Neutrophil (primary cell): ENCODE measurements around the gene STAT6.
"Not testable (repeated sequence)": the region's sequence is repeated elsewhere in the genome, so short reads cannot be mapped to it uniquely, and the experiment has no call there.

Experiments
- H3K27ac ChIP-seq: fragments of 200-600 bp; sonication (generic); 2 replicates; pipeline ENCODE4 v1.5.1; 2016; ENCODE audit warnings: mild to moderate bottlenecking, moderate library complexity
- H3K27me3 ChIP-seq: fragments of 200-600 bp; sonication (generic); 2 replicates; pipeline ENCODE4 v1.6.0; 2016; ENCODE audit warnings: mild to moderate bottlenecking
- H3K36me3 ChIP-seq: fragments of 200-600 bp; sonication (generic); 2 replicates; pipeline ENCODE4 v1.5.1; 2017
- H3K4me1 ChIP-seq, 2 experiments: fragments of 200-600 bp in 1 of 2; sonication (generic) in 1 of 2; 1 replicate in 1 of 2; 2 replicates in 1 of 2; pipeline versions ENCODE4 v1.5.1 to v1.6.1; 2013 to 2016; ENCODE audit warnings: low read depth in 1 of 2, low read length in 1 of 2, mild to moderate bottlenecking in 1 of 2, moderate library complexity in 1 of 2; ENCODE audit not compliant: control insufficient read depth in 1 of 2, insufficient read depth in 1 of 2
- H3K4me3 ChIP-seq, 2 experiments: fragments of 200-600 bp in 1 of 2; sonication (generic) in 1 of 2; 1 replicate in 1 of 2; 2 replicates in 1 of 2; pipeline ENCODE4 v1.5.1; 2013 to 2016; ENCODE audit warnings: low read depth in 1 of 2, low read length in 1 of 2, mild to moderate bottlenecking in 1 of 2, moderate library complexity in 1 of 2
- H3K9me3 ChIP-seq: fragments of 200-600 bp; sonication (generic); 2 replicates; pipeline ENCODE4 v1.5.1; 2016
- CTCF ChIP-seq: fragments of 200-600 bp; sonication (generic); IDR thresholded peaks from 2 replicates; pipeline ENCODE4 v1.5.1; 2016; ENCODE audit warnings: antibody characterized with exemption

The STAT6 gene

GRCh38 chr12:57080855-57081254 is 30.3 kb downstream of the STAT6 start:
- no peaks in the 10 kb centered on the region for H3K9me3 ChIP-seq
- H3K4me1 ChIP-seq = peaks cover 16 to 19% of the 10 kb centered on the region in 2 experiments
- H3K27me3 ChIP-seq = peaks cover 3% of the 10 kb centered on the region
- no peaks in the 10 kb centered on the region for H3K36me3 ChIP-seq
- no peak overlapping the region for H3K27ac ChIP-seq
- no peak overlapping the region for H3K4me3 ChIP-seq
- no peak for TF ChIP-seq CTCF

- H3K27me3 ChIP-seq = no peaks in the 10 kb centered on the region
- H3K4me1 ChIP-seq = peaks cover 16 to 19% of the 10 kb centered on the region in 2 experiments
- no peak for TF ChIP-seq CTCF
- no peaks in the 10 kb centered on the region for H3K9me3 ChIP-seq
- no peaks in the 10 kb centered on the region for H3K36me3 ChIP-seq
- peak overlapping the region; percentile 94 for H3K27ac ChIP-seq
- peak overlapping the region in 1 of 2 experiments; percentile 84 for H3K4me3 ChIP-seq
These were observed 31.3 kb downstream of the STAT6 start for GRCh38 chr12:57079821-57080220.

DNA sequence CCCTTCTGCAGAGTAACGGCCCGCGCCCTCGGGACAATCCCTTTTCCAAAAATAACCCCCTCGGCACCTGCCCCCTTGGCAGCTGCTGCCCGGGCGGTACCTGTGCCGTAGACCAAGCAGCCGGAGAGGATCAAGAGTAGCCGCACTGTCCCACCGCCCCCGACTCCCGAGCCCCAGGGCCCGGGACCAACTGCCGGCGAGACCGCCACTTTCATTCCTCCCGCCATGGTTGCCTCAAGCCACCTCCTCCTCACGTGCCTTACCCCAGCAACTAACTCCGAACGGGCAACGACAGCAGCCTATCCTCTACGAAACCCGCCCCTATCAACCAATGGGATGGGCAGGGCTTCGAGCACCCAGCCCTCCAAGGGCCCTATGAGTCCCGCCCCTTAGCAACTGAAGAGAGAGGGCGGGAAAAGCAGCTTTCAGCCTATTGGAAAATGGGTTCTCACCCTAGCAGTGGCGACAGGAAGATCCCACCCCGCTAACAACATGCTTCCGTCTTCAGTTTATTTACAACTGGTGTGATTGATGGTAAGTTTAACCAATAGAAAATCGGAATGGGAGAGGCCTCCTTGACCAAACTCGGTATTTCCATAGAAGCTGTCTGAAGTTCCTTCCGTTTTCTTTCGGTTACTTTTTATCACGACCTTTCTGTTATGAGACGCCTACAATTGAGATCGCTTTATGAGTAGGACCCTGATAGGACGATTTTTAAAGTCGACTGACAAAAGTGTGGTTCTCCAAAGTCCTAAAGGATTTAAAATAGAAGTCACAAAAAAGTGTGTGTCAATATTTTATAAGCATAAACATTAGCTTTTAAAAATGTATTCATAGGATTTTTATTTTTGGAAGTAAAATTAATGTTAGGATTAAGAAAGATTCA is 32.4 kb downstream of the STAT6 start, which contains the start of gene NEMP1:
NEMP1 (minus strand) TSS at position 273 of the 886 bp plus-strand sequence; CDS start at position 227, 46 bp downstream.
- Histone ChIP-seq H3K27ac (peak within 1 kb of the TSS; percentile 94), H3K36me3 (no peaks in the 10 kb centered on the region), H3K27me3 (no peaks in the 10 kb centered on the region), H3K4me3 (peak within 1 kb of the TSS; percentile 84 to 86), H3K4me1 (peaks cover 16 to 19% of the 10 kb centered on the region in 2 experiments), H3K9me3 (no peaks in the 10 kb centered on the region)
- TF ChIP-seq CTCF = peak; percentile 28

- peaks cover 22 to 26% of the 10 kb centered on the region in 2 experiments for H3K4me1 ChIP-seq
- not testable (repeated sequence) for H3K36me3 ChIP-seq, H3K4me3 ChIP-seq, H3K27me3 ChIP-seq, H3K9me3 ChIP-seq, H3K27ac ChIP-seq
These were observed 37.4 kb downstream of the STAT6 start for GRCh38 chr12:57073566-57074450.

DNA sequence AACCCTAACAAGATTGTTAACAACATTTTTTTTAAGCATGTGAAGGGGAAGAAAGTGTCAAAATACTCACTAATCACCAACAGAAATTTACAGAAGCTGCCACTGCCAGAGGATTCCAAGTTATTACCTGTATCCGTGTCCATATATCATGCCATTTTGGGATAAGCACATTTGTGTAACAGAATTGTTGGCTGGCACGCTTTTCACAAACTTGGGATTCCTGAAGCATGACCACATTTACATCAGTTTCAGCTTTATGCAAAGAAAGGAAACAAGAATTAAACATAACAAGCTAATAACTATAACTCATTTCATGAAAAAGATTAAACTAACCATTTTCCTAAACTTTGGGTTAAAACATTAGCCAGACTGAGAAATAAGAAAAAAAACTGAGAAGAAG is 38.5 kb downstream of the STAT6 start:
- Histone ChIP-seq H3K4me3 (no peak overlapping the region), H3K9me3 (no peaks in the 10 kb centered on the region), H3K27me3 (no peaks in the 10 kb centered on the region), H3K27ac (no peak overlapping the region), H3K36me3 (no peaks in the 10 kb centered on the region), H3K4me1 (peaks cover 14 to 19% of the 10 kb centered on the region in 2 experiments)
- TF ChIP-seq CTCF = no peak
